MM.1S (cell line): ENCODE results near the gene CCDC182.

Source experiments
- DNase-seq: peaks from one replicate; pipeline ENCODE4 v3.0.0-alpha.2; 2015
- H2AFZ ChIP-seq: fragments of 300-600 bp; sonication (generic); 2 replicates; pipeline ENCODE4 v1.6.0; 2016; ENCODE audit warnings: antibody characterized with exemption, low read length
- H3F3A ChIP-seq: fragments of 300-600 bp; sonication (generic); 2 replicates; pipeline ENCODE4 v1.6.1; 2016; ENCODE audit warnings: mild to moderate bottlenecking, antibody characterized with exemption, low read length, moderate library complexity, mixed read lengths; ENCODE audit not compliant: insufficient read depth
- H3K27ac ChIP-seq: fragments of 300-600 bp; sonication (generic); 2 replicates; pipeline ENCODE4 v1.5.1; 2016; ENCODE audit warnings: mild to moderate bottlenecking, low read length
- H3K27me3 ChIP-seq: fragments of 300-600 bp; sonication (generic); replicated peaks from 2 replicates; pipeline ENCODE4 v1.6.0; 2016; ENCODE audit warnings: low read length; ENCODE audit not compliant: insufficient read depth
- H3K36me3 ChIP-seq: fragments of 300-600 bp; sonication (generic); replicated peaks from 2 replicates; pipeline ENCODE4 v1.6.1; 2016; ENCODE audit warnings: mild to moderate bottlenecking, low read length, mixed read lengths; ENCODE audit not compliant: insufficient read depth
- H3K4me1 ChIP-seq: fragments of 300-600 bp; sonication (generic); 2 replicates; pipeline ENCODE4 v1.6.1; 2016; ENCODE audit warnings: low read length, mixed read lengths
- H3K4me2 ChIP-seq: fragments of 300-600 bp; sonication (generic); 2 replicates; pipeline ENCODE4 v1.6.0; 2016; ENCODE audit warnings: low read depth, low read length
- H3K4me3 ChIP-seq: fragments of 300-600 bp; sonication (generic); 2 replicates; pipeline ENCODE4 v1.5.1; 2016; ENCODE audit warnings: low read length, mixed read lengths
- H3K79me2 ChIP-seq: fragments of 300-600 bp; sonication (generic); 2 replicates; pipeline ENCODE4 v1.6.1; 2016; ENCODE audit warnings: mixed run types, low read length, mixed read lengths
- H3K9ac ChIP-seq: fragments of 300-600 bp; sonication (generic); 2 replicates; pipeline ENCODE4 v1.6.1; 2016; ENCODE audit warnings: low read length, mixed read lengths
- H3K9me2 ChIP-seq: fragments of 300-600 bp; sonication (generic); replicated peaks from 2 replicates; pipeline ENCODE4 v1.6.1; 2016; ENCODE audit warnings: mild to moderate bottlenecking, low read length, mixed read lengths; ENCODE audit not compliant: insufficient read depth
- H3K9me3 ChIP-seq: fragments of 300-600 bp; sonication (generic); replicated peaks from 2 replicates; pipeline ENCODE4 v1.6.1; 2016; ENCODE audit warnings: mild to moderate bottlenecking, low read length, mixed read lengths; ENCODE audit not compliant: insufficient read depth
- H4K20me1 ChIP-seq: fragments of 300-600 bp; sonication (generic); 2 replicates; pipeline ENCODE4 v1.6.1; 2016; ENCODE audit warnings: mild to moderate bottlenecking, low read length, moderate library complexity, mixed read lengths; ENCODE audit not compliant: insufficient read depth
- CTCF ChIP-seq: fragments of 300-600 bp; sonication (generic); IDR thresholded peaks from 2 replicates; pipeline ENCODE4 v1.5.1; 2016; ENCODE audit warnings: antibody characterized with exemption, low read length, mixed read lengths
- EZH2 ChIP-seq: fragments of 300-600 bp; sonication (generic); optimal IDR thresholded peaks from 2 replicates; pipeline ENCODE3; 2017; ENCODE audit warnings: low read depth, mild to moderate bottlenecking, antibody characterized with exemption, low read length, mixed read lengths
- EZH2phosphoT487 ChIP-seq: fragments of 300-600 bp; sonication (generic); IDR thresholded peaks from 2 replicates; pipeline ENCODE4 v1.6.1; 2018; ENCODE audit warnings: antibody characterized with exemption, low read length

Gene CCDC182

GRCh38 chr17:57784226-57784895 is 39.3 kb upstream of the CCDC182 start:
- peaks cover 4% of the 10 kb centered on the region; the same call in 1 of the 2 replicates for H3K4me1 ChIP-seq
- no peak overlapping the region for H3K9ac ChIP-seq
- H3F3A ChIP-seq = no peaks in the 10 kb centered on the region
- DNase-seq = no peak
- no peaks in the 10 kb centered on the region for H3K9me3 ChIP-seq
- no peak overlapping the region for H3K4me2 ChIP-seq
- H4K20me1 ChIP-seq = no peaks in the 10 kb centered on the region
- no peaks in the 10 kb centered on the region for H3K27me3 ChIP-seq
- no peaks in the 10 kb centered on the region for H3K36me3 ChIP-seq
- no peaks in the 10 kb centered on the region for H3K79me2 ChIP-seq
- no peaks in the 10 kb centered on the region for H3K9me2 ChIP-seq
- H3K27ac ChIP-seq = no peak overlapping the region
- H2AFZ ChIP-seq = no peak overlapping the region
- no peak overlapping the region for H3K4me3 ChIP-seq
- TF ChIP-seq EZH2 (no peak), EZH2phosphoT487 (no peak), CTCF (no peak)

GRCh38 chr17:57783338-57783742 is 38.2 kb upstream of the CCDC182 start:
- H3K36me3 ChIP-seq = no peaks in the 10 kb centered on the region
- TF ChIP-seq EZH2phosphoT487 (no peak), CTCF (peak; percentile 90)
- peak; percentile 57 for DNase-seq
- no peaks in the 10 kb centered on the region for H3F3A ChIP-seq
- H3K4me2 ChIP-seq = peak overlapping the region; percentile 81
- H3K27ac ChIP-seq = no peak overlapping the region
- H3K9me3 ChIP-seq = no peaks in the 10 kb centered on the region
- H3K9me2 ChIP-seq = no peaks in the 10 kb centered on the region
- H3K27me3 ChIP-seq = no peaks in the 10 kb centered on the region
- H3K9ac ChIP-seq = no peak overlapping the region
- H3K4me1 ChIP-seq = peaks cover 4% of the 10 kb centered on the region; the same call in 1 of the 2 replicates
- no peaks in the 10 kb centered on the region for H3K79me2 ChIP-seq
- H2AFZ ChIP-seq = peak overlapping the region; percentile 30; the same call in 1 of the 2 replicates
- no peaks in the 10 kb centered on the region for H4K20me1 ChIP-seq
- peak overlapping the region; percentile 19; the same call in 1 of the 2 replicates for H3K4me3 ChIP-seq

DNA sequence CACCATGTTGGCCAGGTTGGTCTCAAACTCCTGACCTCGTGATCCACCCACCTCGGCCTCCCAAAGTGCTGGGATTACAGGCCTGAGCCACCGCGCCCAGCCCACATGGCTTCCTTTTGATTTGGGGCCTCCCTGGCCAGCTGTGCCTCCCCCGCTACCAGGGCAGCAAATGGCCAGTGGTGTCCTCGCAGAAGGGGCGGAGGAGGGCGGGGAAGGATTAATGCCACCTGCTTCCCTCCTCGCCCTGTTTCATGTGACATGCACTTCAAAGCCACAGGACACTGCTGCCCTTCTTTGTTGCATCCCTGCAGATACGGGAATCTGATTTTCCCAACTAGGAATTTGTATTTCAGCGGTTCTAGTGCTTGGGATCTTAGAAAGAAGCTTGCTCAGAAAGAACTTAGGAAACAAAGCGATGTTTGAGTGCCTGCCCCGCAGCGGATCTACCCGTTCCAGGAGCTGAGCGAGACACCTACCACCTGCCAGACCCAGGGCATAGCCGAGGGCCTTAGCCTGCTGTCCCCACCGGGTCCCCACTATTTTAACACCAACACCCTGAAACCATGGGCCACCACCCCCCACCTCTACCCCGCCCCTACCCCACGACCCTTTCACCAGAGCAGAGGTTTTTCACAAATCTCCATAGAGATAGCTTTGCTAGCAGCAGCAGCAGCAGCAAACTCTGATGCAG is 37.7 kb upstream of the CCDC182 start:
- Histone ChIP-seq H3K36me3 (no peaks in the 10 kb centered on the region), H2AFZ (peak overlapping the region; percentile 30; the same call in 1 of the 2 replicates), H3K27ac (no peak overlapping the region)

More for the DNA sequence above, 37.7 kb upstream of the CCDC182 start:
- Histone ChIP-seq H3K9me2 (no peaks in the 10 kb centered on the region), H3K9me3 (no peaks in the 10 kb centered on the region), H3K9ac (no peak overlapping the region), H3K27me3 (no peaks in the 10 kb centered on the region), H3K4me3 (peak overlapping the region; percentile 19; the same call in 1 of the 2 replicates), H3K4me2 (peak overlapping the region; percentile 81), H4K20me1 (no peaks in the 10 kb centered on the region), H3K4me1 (peaks cover 4% of the 10 kb centered on the region; the same call in 1 of the 2 replicates), H3F3A (no peaks in the 10 kb centered on the region), H3K79me2 (no peaks in the 10 kb centered on the region)
- DNase-seq = no peak
- TF ChIP-seq CTCF = no peak
- TF ChIP-seq EZH2 = no peak
- TF ChIP-seq EZH2phosphoT487 = no peak
